ENCODE measurements around the gene HLA-DRA.

HLA-DRA gene

DNA sequence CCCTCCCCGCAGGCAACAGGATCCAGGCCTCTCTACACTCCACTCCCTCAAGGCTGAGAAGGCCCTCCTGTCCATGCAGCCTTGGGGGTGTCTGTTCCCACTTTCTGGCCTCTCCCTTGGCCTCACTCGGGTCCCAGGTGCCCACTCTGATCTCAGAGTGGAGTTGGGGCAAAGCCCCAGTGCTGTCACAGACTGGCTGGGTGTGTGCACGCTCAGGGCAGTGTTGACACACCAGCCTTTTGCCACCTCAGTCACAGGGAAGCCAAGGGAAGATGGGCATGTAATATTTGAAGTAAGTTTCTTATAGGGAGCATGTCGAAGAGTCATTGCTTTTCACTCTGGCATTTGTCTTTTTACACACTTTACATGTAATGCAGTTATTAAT, 44.9 kb downstream of the HLA-DRA start:
- H3K4me1 ChIP-seq: no peaks in the 10 kb centered on the region
- TF ChIP-seq, protein P1, sequence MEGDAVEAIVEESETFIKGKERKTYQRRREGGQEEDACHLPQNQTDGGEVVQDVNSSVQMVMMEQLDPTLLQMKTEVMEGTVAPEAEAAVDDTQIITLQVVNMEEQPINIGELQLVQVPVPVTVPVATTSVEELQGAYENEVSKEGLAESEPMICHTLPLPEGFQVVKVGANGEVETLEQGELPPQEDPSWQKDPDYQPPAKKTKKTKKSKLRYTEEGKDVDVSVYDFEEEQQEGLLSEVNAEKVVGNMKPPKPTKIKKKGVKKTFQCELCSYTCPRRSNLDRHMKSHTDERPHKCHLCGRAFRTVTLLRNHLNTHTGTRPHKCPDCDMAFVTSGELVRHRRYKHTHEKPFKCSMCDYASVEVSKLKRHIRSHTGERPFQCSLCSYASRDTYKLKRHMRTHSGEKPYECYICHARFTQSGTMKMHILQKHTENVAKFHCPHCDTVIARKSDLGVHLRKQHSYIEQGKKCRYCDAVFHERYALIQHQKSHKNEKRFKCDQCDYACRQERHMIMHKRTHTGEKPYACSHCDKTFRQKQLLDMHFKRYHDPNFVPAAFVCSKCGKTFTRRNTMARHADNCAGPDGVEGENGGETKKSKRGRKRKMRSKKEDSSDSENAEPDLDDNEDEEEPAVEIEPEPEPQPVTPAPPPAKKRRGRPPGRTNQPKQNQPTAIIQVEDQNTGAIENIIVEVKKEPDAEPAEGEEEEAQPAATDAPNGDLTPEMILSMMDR (IDR thresholded peaks at IDR 0.05): no peak
- intact Hi-C loops (cut with DNase I; ENCODE audit: low total_unique reads): no loop called here

DNA sequence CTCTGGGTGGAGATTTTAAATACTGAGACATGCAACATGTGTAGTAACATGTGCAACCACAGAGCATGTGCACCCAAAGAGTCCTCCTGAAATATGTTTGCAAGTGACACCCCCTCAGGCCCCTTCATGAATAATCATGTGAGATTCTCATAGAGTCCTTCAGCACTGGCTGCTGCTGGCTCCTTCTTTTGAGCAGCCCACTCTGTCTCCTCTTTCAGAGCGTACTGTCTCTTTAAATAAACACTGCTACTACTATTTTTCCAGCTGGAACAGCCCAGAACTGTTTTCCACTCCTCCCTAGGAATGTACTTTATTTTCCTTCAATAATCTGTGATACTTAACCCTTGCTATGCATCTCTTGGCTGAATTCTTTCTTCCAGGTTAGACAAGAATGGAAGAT, 48.4 kb downstream of the HLA-DRA start:
- TF ChIP-seq, protein P1 (IDR thresholded peaks at IDR 0.05): no peak
- intact Hi-C loops (cut with DNase I; ENCODE audit: low total_unique reads): no loop called here
- Histone ChIP-seq H3K9me3 (no peaks in the 10 kb centered on the region), H3K4me1 (no peaks in the 10 kb centered on the region), H3K27me3 (no peaks in the 10 kb centered on the region), H3K36me3 (no peaks in the 10 kb centered on the region), H3K4me3 (no peak overlapping the region), H3K27ac (no peak overlapping the region)
- DNase-seq: no peak

More for the DNA sequence above, 44.9 kb downstream of the HLA-DRA start:
- Histone ChIP-seq H3K27me3 (no peaks in the 10 kb centered on the region), H3K36me3 (no peaks in the 10 kb centered on the region), H3K9me3 (no peaks in the 10 kb centered on the region), H3K4me3 (no peak overlapping the region), H3K27ac (no peak overlapping the region)
- no peak for DNase-seq

DNA sequence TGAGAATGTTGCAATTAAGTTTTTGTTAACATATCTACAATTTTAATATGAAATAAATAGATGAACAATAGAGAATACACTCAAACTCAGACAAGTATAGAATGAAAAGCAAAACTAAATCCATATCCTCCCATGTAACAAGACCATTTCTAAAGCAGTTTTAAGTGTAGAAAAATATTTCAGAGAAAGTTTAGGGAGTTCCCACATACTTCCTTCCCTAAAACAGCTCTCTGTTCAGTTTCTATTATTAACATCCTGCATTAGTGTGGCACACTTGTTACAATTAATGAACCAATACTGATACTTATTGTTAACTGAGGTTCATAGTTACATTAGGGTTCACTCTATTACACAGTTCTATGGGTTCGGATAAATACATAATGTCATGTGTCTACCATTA, 52.0 kb downstream of the HLA-DRA start:
- TF ChIP-seq, protein P1 (IDR thresholded peaks at IDR 0.05): no peak
- no peaks in the 10 kb centered on the region for H3K36me3 ChIP-seq
- no peak overlapping the region for H3K27ac ChIP-seq
- H3K27me3 ChIP-seq: no peaks in the 10 kb centered on the region
- intact Hi-C loops (cut with DNase I; ENCODE audit: low total_unique reads): no loop called here
- no peak overlapping the region for H3K4me3 ChIP-seq
- H3K4me1 ChIP-seq: no peaks in the 10 kb centered on the region
- no peak for DNase-seq
- H3K9me3 ChIP-seq: no peaks in the 10 kb centered on the region

DNA sequence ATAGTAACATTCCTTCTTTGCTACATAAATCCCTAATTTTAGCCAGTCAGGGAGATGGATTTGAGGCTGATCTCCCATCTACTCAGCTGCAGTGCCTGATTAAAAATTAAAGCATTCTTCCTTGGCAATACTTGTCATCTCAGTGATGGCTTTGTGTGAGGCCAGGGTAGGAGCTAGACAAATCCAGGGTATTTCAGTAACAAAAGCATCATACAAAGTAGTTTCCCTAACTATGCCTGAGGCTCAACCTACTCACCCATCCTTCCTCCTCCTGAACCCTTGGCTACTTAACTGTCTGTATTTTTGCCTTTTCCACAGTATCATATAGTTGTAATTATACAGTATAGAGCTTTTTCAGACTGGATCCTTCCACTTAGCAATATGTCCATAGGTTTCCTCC, 52.7 kb downstream of the HLA-DRA start:
- Histone ChIP-seq H3K4me1 (no peaks in the 10 kb centered on the region), H3K27ac (no peak overlapping the region), H3K36me3 (no peaks in the 10 kb centered on the region), H3K27me3 (no peaks in the 10 kb centered on the region), H3K9me3 (no peaks in the 10 kb centered on the region), H3K4me3 (no peak overlapping the region)
- DNase-seq: no peak
- TF ChIP-seq, protein P1 (IDR thresholded peaks at IDR 0.05): no peak
- intact Hi-C loops (cut with DNase I; ENCODE audit: low total_unique reads): no loop called here
